ENCODE data around the gene ATP5ME. TPM values are rescaled to one million over a fixed set of nuclear protein-coding genes. Genes with fewer than 3 reads are reported as not detected.
A peak's percentile ranks its signal among the peaks of the same experiment; 100 is the strongest.

ATP5ME gene
- total and polyA plus RNA-seq, 2 donors (not counting 1 experiment from before 2014, with no cell fraction given): 257 to 356 TPM

DNA sequence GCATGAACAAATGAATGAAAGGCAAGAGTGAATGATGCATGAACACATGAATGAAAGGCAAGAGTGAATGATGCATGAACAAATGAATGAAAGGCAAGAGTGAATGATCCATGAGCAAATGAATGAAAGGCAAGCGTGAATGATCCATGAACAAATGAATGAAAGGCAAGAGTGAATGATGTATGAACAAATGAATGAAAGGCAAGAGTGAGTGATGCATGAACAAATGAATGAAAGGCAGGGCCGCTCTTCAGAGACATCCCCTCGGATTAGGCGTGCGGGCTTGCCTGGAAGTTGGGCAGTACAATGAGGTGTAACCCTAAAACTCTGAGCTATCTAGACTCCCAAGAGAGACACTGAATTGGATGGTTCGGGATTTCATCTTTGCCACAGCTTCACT lies 35.3 kb upstream of the ATP5ME start:
- no peaks in the 10 kb centered on the region for H3K9me3 ChIP-seq (ENCODE audit: control insufficient read depth, insufficient read depth, low read depth, low read length)
- no peak overlapping the region for H3K27ac ChIP-seq (ENCODE audit: insufficient read depth, low read length)
- H4K20me1 ChIP-seq (ENCODE audit: control insufficient read depth, extremely low read depth, insufficient read depth, low read length): peaks cover 3% of the 10 kb centered on the region
- DNase-seq (ENCODE audit: low read depth in 2 of 2): no peak
- H3K9ac ChIP-seq (ENCODE audit: insufficient read depth, low read length): no peak overlapping the region
- H3K79me2 ChIP-seq (ENCODE audit: control insufficient read depth, insufficient read depth, low read length): peaks cover 65% of the 10 kb centered on the region
- H3K27me3 ChIP-seq (ENCODE audit: control insufficient read depth, insufficient read depth, low read length): no peaks in the 10 kb centered on the region
- no peak overlapping the region for H3K4me2 ChIP-seq (ENCODE audit: extremely low read depth, insufficient read depth, low read length)
- no peak for TF ChIP-seq EZH2 (IDR thresholded peaks at IDR 0.05; ENCODE audit: low read length, missing control alignments)
- TF ChIP-seq, protein P1, sequence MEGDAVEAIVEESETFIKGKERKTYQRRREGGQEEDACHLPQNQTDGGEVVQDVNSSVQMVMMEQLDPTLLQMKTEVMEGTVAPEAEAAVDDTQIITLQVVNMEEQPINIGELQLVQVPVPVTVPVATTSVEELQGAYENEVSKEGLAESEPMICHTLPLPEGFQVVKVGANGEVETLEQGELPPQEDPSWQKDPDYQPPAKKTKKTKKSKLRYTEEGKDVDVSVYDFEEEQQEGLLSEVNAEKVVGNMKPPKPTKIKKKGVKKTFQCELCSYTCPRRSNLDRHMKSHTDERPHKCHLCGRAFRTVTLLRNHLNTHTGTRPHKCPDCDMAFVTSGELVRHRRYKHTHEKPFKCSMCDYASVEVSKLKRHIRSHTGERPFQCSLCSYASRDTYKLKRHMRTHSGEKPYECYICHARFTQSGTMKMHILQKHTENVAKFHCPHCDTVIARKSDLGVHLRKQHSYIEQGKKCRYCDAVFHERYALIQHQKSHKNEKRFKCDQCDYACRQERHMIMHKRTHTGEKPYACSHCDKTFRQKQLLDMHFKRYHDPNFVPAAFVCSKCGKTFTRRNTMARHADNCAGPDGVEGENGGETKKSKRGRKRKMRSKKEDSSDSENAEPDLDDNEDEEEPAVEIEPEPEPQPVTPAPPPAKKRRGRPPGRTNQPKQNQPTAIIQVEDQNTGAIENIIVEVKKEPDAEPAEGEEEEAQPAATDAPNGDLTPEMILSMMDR (conservative IDR thresholded peaks at IDR 0.05 in 1 of 2, IDR thresholded peaks at IDR 0.05 in 1 of 2; ENCODE audit: low read depth in 1 of 2, low read length in 2 of 2): no peak
- no peak overlapping the region for H3K4me3 ChIP-seq (replicated peaks in 1 of 4; ENCODE audit: control extremely low read depth in 1 of 4, insufficient read depth in 1 of 4, low read depth in 3 of 4, low read length in 4 of 4)
- no peaks in the 10 kb centered on the region for H3K4me1 ChIP-seq (ENCODE audit: control insufficient read depth, extremely low read depth, insufficient read depth, low read length)
- no peaks in the 10 kb centered on the region for H3K36me3 ChIP-seq (ENCODE audit: control insufficient read depth, insufficient read depth, low read length)
- H2AFZ ChIP-seq (ENCODE audit: low read length): no peak overlapping the region

DNA sequence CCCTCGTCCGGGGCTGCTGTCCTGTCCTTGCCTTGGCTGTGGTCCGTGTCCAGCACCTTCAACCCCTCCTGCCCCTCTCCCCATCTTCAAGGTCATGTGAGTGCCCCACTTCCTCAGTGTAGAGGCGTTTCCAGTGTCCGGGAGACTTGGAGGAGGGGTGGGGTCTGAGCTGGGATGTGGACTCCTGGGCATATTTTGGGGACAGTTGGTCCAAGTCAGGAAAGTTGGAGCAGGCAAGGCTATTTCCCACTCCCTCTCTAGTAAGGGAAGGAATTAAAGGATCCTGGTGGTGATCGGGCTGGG lies 34.5 kb upstream of the ATP5ME start:
- Histone ChIP-seq H3K4me3 (replicated peaks in 1 of 4; ENCODE audit: control extremely low read depth in 1 of 4, insufficient read depth in 1 of 4, low read depth in 3 of 4, low read length in 4 of 4) (peak overlapping the region in 1 of 4 experiments; percentile 40), H4K20me1 (ENCODE audit: control insufficient read depth, extremely low read depth, insufficient read depth, low read length) (peaks cover 3% of the 10 kb centered on the region)

DNA sequence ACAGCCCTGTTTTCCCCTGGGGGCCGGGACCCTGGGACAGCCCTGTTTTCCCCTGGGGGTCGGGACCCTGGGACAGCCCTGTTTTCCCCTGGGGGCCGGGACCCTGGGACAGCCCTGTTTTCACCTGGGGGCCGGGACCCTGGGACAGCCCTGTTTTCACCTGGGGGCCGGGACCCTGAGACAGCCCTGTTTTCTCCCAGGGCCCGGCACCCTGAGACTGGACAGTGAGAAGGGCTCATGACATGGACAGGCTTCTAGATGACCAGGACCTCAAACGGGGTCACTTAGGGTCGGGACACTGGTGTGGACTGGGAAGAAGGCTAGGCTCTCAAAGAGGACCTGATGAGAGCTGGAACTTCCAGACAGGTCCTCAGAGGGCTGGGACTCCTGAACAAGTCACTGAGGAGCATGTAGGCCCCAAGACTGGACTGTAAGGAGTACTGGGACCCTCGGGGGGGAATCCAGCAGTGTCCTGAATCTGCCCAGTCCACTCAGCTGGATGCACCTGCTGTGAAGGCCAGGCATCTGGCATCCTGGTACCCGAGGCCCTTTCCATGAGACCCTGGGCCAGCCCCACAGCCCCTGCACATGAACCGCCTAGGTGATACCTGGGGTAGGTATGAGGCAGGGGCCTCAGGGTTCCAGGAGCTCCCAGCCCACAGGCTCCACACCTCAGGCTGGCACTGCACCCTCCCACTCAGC lies 34.0 kb upstream of the ATP5ME start:
- no peak overlapping the region for H3K9ac ChIP-seq (ENCODE audit: insufficient read depth, low read length)
- peaks cover 3% of the 10 kb centered on the region for H4K20me1 ChIP-seq (ENCODE audit: control insufficient read depth, extremely low read depth, insufficient read depth, low read length)
- peak overlapping the region; percentile 44 for H3K4me2 ChIP-seq (ENCODE audit: extremely low read depth, insufficient read depth, low read length)
- no peak for DNase-seq (ENCODE audit: low read depth in 2 of 2)
- no peaks in the 10 kb centered on the region for H3K27me3 ChIP-seq (ENCODE audit: control insufficient read depth, insufficient read depth, low read length)
- H3K79me2 ChIP-seq (ENCODE audit: control insufficient read depth, insufficient read depth, low read length): peaks cover 52% of the 10 kb centered on the region
- no peak overlapping the region for H2AFZ ChIP-seq (ENCODE audit: low read length)
- no peaks in the 10 kb centered on the region for H3K4me1 ChIP-seq (ENCODE audit: control insufficient read depth, extremely low read depth, insufficient read depth, low read length)
- no peak for TF ChIP-seq EZH2 (IDR thresholded peaks at IDR 0.05; ENCODE audit: low read length, missing control alignments)
- TF ChIP-seq, protein P1 (conservative IDR thresholded peaks at IDR 0.05 in 1 of 2, IDR thresholded peaks at IDR 0.05 in 1 of 2; ENCODE audit: low read depth in 1 of 2, low read length in 2 of 2): no peak
- H3K36me3 ChIP-seq (ENCODE audit: control insufficient read depth, insufficient read depth, low read length): no peaks in the 10 kb centered on the region
- peak overlapping the region in 1 of 4 experiments; percentile 40 for H3K4me3 ChIP-seq (replicated peaks in 1 of 4; ENCODE audit: control extremely low read depth in 1 of 4, insufficient read depth in 1 of 4, low read depth in 3 of 4, low read length in 4 of 4)
- no peaks in the 10 kb centered on the region for H3K9me3 ChIP-seq (ENCODE audit: control insufficient read depth, insufficient read depth, low read depth, low read length)
- H3K27ac ChIP-seq (ENCODE audit: insufficient read depth, low read length): no peak overlapping the region

More for the DNA sequence above, 34.5 kb upstream of the ATP5ME start:
- Histone ChIP-seq H3K36me3 (ENCODE audit: control insufficient read depth, insufficient read depth, low read length) (no peaks in the 10 kb centered on the region), H3K79me2 (ENCODE audit: control insufficient read depth, insufficient read depth, low read length) (peaks cover 57% of the 10 kb centered on the region), H3K9ac (ENCODE audit: insufficient read depth, low read length) (no peak overlapping the region), H3K4me1 (ENCODE audit: control insufficient read depth, extremely low read depth, insufficient read depth, low read length) (no peaks in the 10 kb centered on the region), H3K27me3 (ENCODE audit: control insufficient read depth, insufficient read depth, low read length) (no peaks in the 10 kb centered on the region), H3K4me2 (ENCODE audit: extremely low read depth, insufficient read depth, low read length) (peak overlapping the region; percentile 2), H2AFZ (ENCODE audit: low read length) (no peak overlapping the region), H3K27ac (ENCODE audit: insufficient read depth, low read length) (no peak overlapping the region), H3K9me3 (ENCODE audit: control insufficient read depth, insufficient read depth, low read depth, low read length) (no peaks in the 10 kb centered on the region)
- no peak for TF ChIP-seq EZH2 (IDR thresholded peaks at IDR 0.05; ENCODE audit: low read length, missing control alignments)
- TF ChIP-seq, protein P1 (conservative IDR thresholded peaks at IDR 0.05 in 1 of 2, IDR thresholded peaks at IDR 0.05 in 1 of 2; ENCODE audit: low read depth in 1 of 2, low read length in 2 of 2): no peak
- no peak for DNase-seq (ENCODE audit: low read depth in 2 of 2)

Measured in fibroblast of lung (primary cell).